ENCODE measurements around the gene TXNDC16. TPM values are rescaled to one million over a fixed set of nuclear protein-coding genes. Genes with fewer than 3 reads are reported as not detected.
A peak's percentile ranks its signal among the peaks of the same experiment; 100 is the strongest.
"Not testable (repeated sequence)": the region's sequence is repeated elsewhere in the genome, so short reads cannot be mapped to it uniquely, and the experiment has no call there.

Gene TXNDC16
- total RNA-seq, 1 experiment from 2014 or later, result 13.2 TPM

DNA sequence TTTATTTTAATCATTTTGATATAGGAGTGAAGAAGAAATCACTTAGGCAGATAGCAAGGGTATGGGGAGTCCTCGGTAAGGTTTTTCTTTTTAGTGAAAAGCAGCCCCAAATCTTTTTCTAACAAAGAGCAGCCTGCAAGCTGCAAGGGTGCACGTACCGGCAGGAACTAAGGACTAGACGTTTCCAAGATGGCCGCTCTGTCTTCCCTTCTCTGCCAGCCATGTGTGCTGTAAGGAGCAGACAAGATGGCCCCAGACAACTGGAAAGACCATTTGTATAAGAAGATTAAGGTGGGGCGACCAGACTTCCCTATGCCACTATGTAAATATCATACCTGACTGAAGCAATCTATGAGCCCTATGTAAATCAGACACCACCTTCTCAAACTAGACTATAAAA lies 79.6 kb downstream of the TXNDC16 start:
- no peak overlapping the region for H3K27ac ChIP-seq (ENCODE audit: insufficient read length, low read depth, low read length)
- no peak overlapping the region for H4K5ac ChIP-seq (ENCODE audit: insufficient read length, low read depth, low read length)
- no CpG with 5 or more reads among the region's 6 CpGs for WGBS (ENCODE audit: extremely low coverage, insufficient read length, low lambda C conversion rate)
- no peaks in the 10 kb centered on the region for H3K79me2 ChIP-seq (ENCODE audit: insufficient read depth, low read length)
- no peak overlapping the region for H3K23ac ChIP-seq (ENCODE audit: insufficient read length, low read depth, low read length)
- H3K4me1 Mint-ChIP-seq, result peaks cover 9 to 11% of the 10 kb centered on the region in 2 experiments
- H3K27me3 Mint-ChIP-seq (ENCODE audit: low read depth), result no peaks in the 10 kb centered on the region
- H2AFZ ChIP-seq (ENCODE audit: low read length), result no peak overlapping the region
- no peak overlapping the region for H3K18ac ChIP-seq (ENCODE audit: insufficient read length, low read depth, low read length)
- H3K23me2 ChIP-seq (ENCODE audit: insufficient read length, low read depth, low read length, poor library complexity, severe bottlenecking), result no peaks in the 10 kb centered on the region
- H3K4me1 ChIP-seq (ENCODE audit: insufficient read depth, low read length), result no peaks in the 10 kb centered on the region
- no peak overlapping the region for H3K56ac ChIP-seq (ENCODE audit: insufficient read length, low read depth, low read length)
- no peak overlapping the region for H2BK20ac ChIP-seq (ENCODE audit: low read depth, low read length, poor library complexity, severe bottlenecking)
- no peaks in the 10 kb centered on the region for H3K79me1 ChIP-seq (ENCODE audit: insufficient read depth, low read depth, low read length, poor library complexity, severe bottlenecking)
- H4K20me1 ChIP-seq (ENCODE audit: control insufficient read depth, insufficient read depth, insufficient read length), result no peaks in the 10 kb centered on the region
- H3K9ac ChIP-seq (ENCODE audit: extremely low read depth, insufficient read length, low read length), result no peak overlapping the region
- DNase-seq, result no peak
- H2BK5ac ChIP-seq (ENCODE audit: insufficient read length, low read length), result no peak overlapping the region
- no peak overlapping the region for H2AK5ac ChIP-seq (ENCODE audit: insufficient read length, low read length)
- H3K14ac ChIP-seq (ENCODE audit: insufficient read depth, low read length), result no peak overlapping the region
- H3K4ac ChIP-seq (ENCODE audit: low read depth, low read length), result no peak overlapping the region
- H2BK120ac ChIP-seq (ENCODE audit: low read depth, low read length, poor library complexity, severe bottlenecking), result no peak overlapping the region
- no peak overlapping the region for H2BK12ac ChIP-seq (ENCODE audit: insufficient read length, low read depth, low read length)
- no peak overlapping the region for H4K8ac ChIP-seq (replicated peaks; ENCODE audit: insufficient read length, low read depth, low read length)
- TF ChIP-seq, protein P1, sequence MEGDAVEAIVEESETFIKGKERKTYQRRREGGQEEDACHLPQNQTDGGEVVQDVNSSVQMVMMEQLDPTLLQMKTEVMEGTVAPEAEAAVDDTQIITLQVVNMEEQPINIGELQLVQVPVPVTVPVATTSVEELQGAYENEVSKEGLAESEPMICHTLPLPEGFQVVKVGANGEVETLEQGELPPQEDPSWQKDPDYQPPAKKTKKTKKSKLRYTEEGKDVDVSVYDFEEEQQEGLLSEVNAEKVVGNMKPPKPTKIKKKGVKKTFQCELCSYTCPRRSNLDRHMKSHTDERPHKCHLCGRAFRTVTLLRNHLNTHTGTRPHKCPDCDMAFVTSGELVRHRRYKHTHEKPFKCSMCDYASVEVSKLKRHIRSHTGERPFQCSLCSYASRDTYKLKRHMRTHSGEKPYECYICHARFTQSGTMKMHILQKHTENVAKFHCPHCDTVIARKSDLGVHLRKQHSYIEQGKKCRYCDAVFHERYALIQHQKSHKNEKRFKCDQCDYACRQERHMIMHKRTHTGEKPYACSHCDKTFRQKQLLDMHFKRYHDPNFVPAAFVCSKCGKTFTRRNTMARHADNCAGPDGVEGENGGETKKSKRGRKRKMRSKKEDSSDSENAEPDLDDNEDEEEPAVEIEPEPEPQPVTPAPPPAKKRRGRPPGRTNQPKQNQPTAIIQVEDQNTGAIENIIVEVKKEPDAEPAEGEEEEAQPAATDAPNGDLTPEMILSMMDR (conservative IDR thresholded peaks at IDR 0.05), result no peak
- H2BK15ac ChIP-seq (ENCODE audit: low read depth, low read length), result no peak overlapping the region
- no peaks in the 10 kb centered on the region for H3K9me3 ChIP-seq (ENCODE audit: control insufficient read depth, low read depth, low read length)
- H3K4me2 ChIP-seq (ENCODE audit: insufficient read depth, insufficient read length, low read length), result no peak overlapping the region
- H3K27ac Mint-ChIP-seq, result peak overlapping the region in 1 of 3 experiments; percentile 87; a peak in 1 of 7 replicates
- H3K9me3 Mint-ChIP-seq, result peaks cover 0 to 6% of the 10 kb centered on the region in 2 experiments; a peak in 2 of 5 replicates
- H3K36me3 Mint-ChIP-seq (ENCODE audit: insufficient read depth in 1 of 3, low read depth in 3 of 3), result peaks cover 11 to 22% (median 21%) of the 10 kb centered on the region in 3 experiments; a peak in 6 of 7 replicates
- no peaks in the 10 kb centered on the region for H3K27me3 ChIP-seq (ENCODE audit: insufficient read depth, low read length)
- no peak overlapping the region for H3K4me3 Mint-ChIP-seq
- H3T11ph ChIP-seq (ENCODE audit: low read length), result no peak overlapping the region
- H4K91ac ChIP-seq (ENCODE audit: insufficient read length, low read depth, low read length), result no peak overlapping the region

DNA sequence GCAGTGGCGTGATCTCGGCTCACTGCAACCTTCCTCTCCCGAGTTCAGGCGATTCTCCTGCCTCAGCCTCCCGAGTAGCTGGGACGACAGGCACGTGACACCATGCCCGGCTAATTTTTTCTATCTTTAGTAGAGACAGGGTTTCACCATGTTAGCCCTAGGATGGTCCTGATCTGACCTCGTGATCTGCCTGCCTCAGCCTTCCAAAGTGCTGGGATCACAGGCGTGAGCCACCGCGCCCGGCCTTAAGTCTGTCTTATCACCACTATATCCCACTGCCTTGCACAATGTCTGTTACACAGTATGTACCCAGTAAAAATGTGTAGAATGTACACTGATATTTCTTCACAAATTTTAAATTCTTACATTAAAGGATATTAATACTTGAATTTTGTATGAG lies 80.1 kb downstream of the TXNDC16 start:
- H3K9me3 Mint-ChIP-seq; H3K79me2 ChIP-seq (ENCODE audit: insufficient read depth, low read length); H3K56ac ChIP-seq (ENCODE audit: insufficient read length, low read depth, low read length); H2BK12ac ChIP-seq (ENCODE audit: insufficient read length, low read depth, low read length); H4K91ac ChIP-seq (ENCODE audit: insufficient read length, low read depth, low read length); H3K23me2 ChIP-seq (ENCODE audit: insufficient read length, low read depth, low read length, poor library complexity, severe bottlenecking); H2BK5ac ChIP-seq (ENCODE audit: insufficient read length, low read length); H3K4me2 ChIP-seq (ENCODE audit: insufficient read depth, insufficient read length, low read length); H2BK120ac ChIP-seq (ENCODE audit: low read depth, low read length, poor library complexity, severe bottlenecking); H3K27ac ChIP-seq (ENCODE audit: insufficient read length, low read depth, low read length); H3K23ac ChIP-seq (ENCODE audit: insufficient read length, low read depth, low read length); H3K14ac ChIP-seq (ENCODE audit: insufficient read depth, low read length); H3K27me3 ChIP-seq (ENCODE audit: insufficient read depth, low read length); H3K4ac ChIP-seq (ENCODE audit: low read depth, low read length); H3K18ac ChIP-seq (ENCODE audit: insufficient read length, low read depth, low read length); H4K8ac ChIP-seq (replicated peaks; ENCODE audit: insufficient read length, low read depth, low read length); H2BK20ac ChIP-seq (ENCODE audit: low read depth, low read length, poor library complexity, severe bottlenecking); H2AFZ ChIP-seq (ENCODE audit: low read length); H3K27ac Mint-ChIP-seq; H3K4me3 Mint-ChIP-seq; H2AK5ac ChIP-seq (ENCODE audit: insufficient read length, low read length); DNase-seq; H3K27me3 Mint-ChIP-seq (ENCODE audit: low read depth); H3T11ph ChIP-seq (ENCODE audit: low read length); H3K4me1 ChIP-seq (ENCODE audit: insufficient read depth, low read length); H3K9ac ChIP-seq (ENCODE audit: extremely low read depth, insufficient read length, low read length); H4K5ac ChIP-seq (ENCODE audit: insufficient read length, low read depth, low read length); H4K20me1 ChIP-seq (ENCODE audit: control insufficient read depth, insufficient read depth, insufficient read length); H3K79me1 ChIP-seq (ENCODE audit: insufficient read depth, low read depth, low read length, poor library complexity, severe bottlenecking); H3K9me3 ChIP-seq (ENCODE audit: control insufficient read depth, low read depth, low read length); H2BK15ac ChIP-seq (ENCODE audit: low read depth, low read length): not testable (repeated sequence)
- Mint-ChIP-seq H3K4me1 (peaks cover 9 to 11% of the 10 kb centered on the region in 2 experiments), H3K36me3 (ENCODE audit: insufficient read depth in 1 of 3, low read depth in 3 of 3) (peaks cover 11 to 22% (median 20%) of the 10 kb centered on the region in 3 experiments; a peak in 6 of 7 replicates)
- WGBS (ENCODE audit: extremely low coverage, insufficient read length, low lambda C conversion rate), result no CpG with 5 or more reads among the region's 13 CpGs

Measured in H9 (cell line).